Adrenal gland (tissue), 5 donors: ENCODE data around the gene CUX1.
"Not testable (repeated sequence)": the region's sequence is repeated elsewhere in the genome, so short reads cannot be mapped to it uniquely, and the experiment has no call there.

Source experiments
- POLR2A ChIP-seq, 2 donors: fragments of 450-650 bp; IDR thresholded peaks; one replicate each; pipeline ENCODE4 v1.6.1; 2017; ENCODE audit warnings: antibody characterized with exemption in 2 of 2, mild to moderate bottlenecking in 2 of 2, moderate library complexity in 1 of 2
- TF ChIP-seq, protein P1 (sequence below), 6 experiments: fragments of 450-650 bp in 4 of 6; fragments of 200-600 bp in 2 of 6; sonication (generic) in 1 of 6; IDR thresholded peaks; 1 replicate in 5 of 6; 2 replicates in 1 of 6; pipeline versions ENCODE4 v1.5.1 to v1.8.0; 2016 to 2021; ENCODE audit warnings: antibody characterized with exemption in 6 of 6, mild to moderate bottlenecking in 2 of 6, moderate library complexity in 1 of 6
- donor health status: DM: no; HTN: no; CAD: no.

- TF ChIP-seq, protein P1, sequence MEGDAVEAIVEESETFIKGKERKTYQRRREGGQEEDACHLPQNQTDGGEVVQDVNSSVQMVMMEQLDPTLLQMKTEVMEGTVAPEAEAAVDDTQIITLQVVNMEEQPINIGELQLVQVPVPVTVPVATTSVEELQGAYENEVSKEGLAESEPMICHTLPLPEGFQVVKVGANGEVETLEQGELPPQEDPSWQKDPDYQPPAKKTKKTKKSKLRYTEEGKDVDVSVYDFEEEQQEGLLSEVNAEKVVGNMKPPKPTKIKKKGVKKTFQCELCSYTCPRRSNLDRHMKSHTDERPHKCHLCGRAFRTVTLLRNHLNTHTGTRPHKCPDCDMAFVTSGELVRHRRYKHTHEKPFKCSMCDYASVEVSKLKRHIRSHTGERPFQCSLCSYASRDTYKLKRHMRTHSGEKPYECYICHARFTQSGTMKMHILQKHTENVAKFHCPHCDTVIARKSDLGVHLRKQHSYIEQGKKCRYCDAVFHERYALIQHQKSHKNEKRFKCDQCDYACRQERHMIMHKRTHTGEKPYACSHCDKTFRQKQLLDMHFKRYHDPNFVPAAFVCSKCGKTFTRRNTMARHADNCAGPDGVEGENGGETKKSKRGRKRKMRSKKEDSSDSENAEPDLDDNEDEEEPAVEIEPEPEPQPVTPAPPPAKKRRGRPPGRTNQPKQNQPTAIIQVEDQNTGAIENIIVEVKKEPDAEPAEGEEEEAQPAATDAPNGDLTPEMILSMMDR (IDR thresholded peaks at IDR 0.05): not testable (repeated sequence)
- not testable (repeated sequence) for TF ChIP-seq POLR2A (IDR thresholded peaks at IDR 0.05)
Observed at GRCh38 chr7:102142433-102142832, 325.0 kb downstream of the CUX1 start.
